Measurements from ENCODE around the gene RABGAP1L.

- no peak for TF ChIP-seq CTCF (IDR thresholded peaks at IDR 0.05)
- no peak for TF ChIP-seq EZH2 (IDR thresholded peaks at IDR 0.05)
These were observed 10.0 kb downstream of the RABGAP1L start for GRCh38 chr1:174169342-174169741.
